ENCODE measurements around the gene THRB. TPM values are rescaled to one million over a fixed set of nuclear protein-coding genes. Genes with fewer than 3 reads are reported as not detected.

The THRB gene
- total and polyA plus RNA-seq, 2 donors (not counting 3 experiments of a cell fraction or from before 2014, with no cell fraction given) = 0.06 TPM; not detected in 1

GRCh38 chr3:24245056-24245455, 249.6 kb downstream of the THRB start:
- Histone ChIP-seq H3K9ac (replicated peaks; ENCODE audit: extremely low read depth, insufficient read depth, low read length) (no peak overlapping the region), H4K20me1 (replicated peaks; ENCODE audit: control insufficient read depth, extremely low read depth, insufficient read depth, low read length) (no peaks in the 10 kb centered on the region), H3K27me3 (ENCODE audit: control insufficient read depth in 2 of 2, insufficient read depth in 2 of 2, low read length in 2 of 2) (no peaks in the 10 kb centered on the region), H3K79me2 (ENCODE audit: control insufficient read depth, insufficient read depth, low read length) (no peaks in the 10 kb centered on the region), H3K9me1 (replicated peaks; ENCODE audit: control insufficient read depth, extremely low read depth, insufficient read depth, low read length) (no peaks in the 10 kb centered on the region), H3K27ac (ENCODE audit: insufficient read depth, low read depth, low read length) (no peak overlapping the region), H3K9me3 (replicated peaks; ENCODE audit: control insufficient read depth, insufficient read depth, low read length) (no peaks in the 10 kb centered on the region), H3K4me1 (ENCODE audit: control insufficient read depth, extremely low read depth, insufficient read depth, low read length) (peaks cover 17% of the 10 kb centered on the region), H3K4me3 (replicated peaks in 1 of 3; ENCODE audit: insufficient read depth in 1 of 3, low read depth in 1 of 3, low read length in 3 of 3) (no peak overlapping the region), H2AFZ (ENCODE audit: low read depth, low read length) (no peak overlapping the region), H3K4me2 (ENCODE audit: insufficient read depth, low read length) (no peak overlapping the region), H3K36me3 (ENCODE audit: control insufficient read depth in 2 of 2, extremely low read depth in 1 of 2, insufficient read depth in 2 of 2, low read length in 2 of 2) (no peaks in the 10 kb centered on the region)
- no TSS peak for BruUV-seq (replicated peaks)
- POLR2A ChIA-PET = no interaction called here
- DNase-seq (ENCODE audit: low read depth, low spot score) (no peak), FAIRE-seq (no peak)
- CTCF ChIA-PET = interaction anchor here (0.7 to 1.9 kb wide), 3 partner anchors 20 to 251 kb away, joined by 3 to 6 read pairs (median 4); no protein-coding TSS in a partner anchor
- no peak for TF ChIP-seq CTCF (IDR thresholded peaks at IDR 0.05; ENCODE audit: extremely low read depth in 1 of 2, insufficient read depth in 1 of 2, low read depth in 1 of 2, low read length in 2 of 2)
- no peak for TF ChIP-seq MYC (IDR thresholded peaks at IDR 0.05; ENCODE audit: low read depth, low read length)
- no peak for TF ChIP-seq EZH2 (IDR thresholded peaks at IDR 0.05; ENCODE audit: borderline replicate concordance, low read depth, low read length, severe bottlenecking)
- no peak for TF ChIP-seq POLR2AphosphoS5 (IDR thresholded peaks at IDR 0.05; ENCODE audit: insufficient read depth, low read depth, low read length)
- no peak for TF ChIP-seq JUN (IDR thresholded peaks at IDR 0.05; ENCODE audit: borderline replicate concordance, insufficient read depth, insufficient read length, low read depth)
- TF ChIP-seq FOS (IDR thresholded peaks at IDR 0.05; ENCODE audit: borderline replicate concordance, insufficient read depth, low read length) = no peak
- TF ChIP-seq GATA2 (IDR thresholded peaks at IDR 0.05; ENCODE audit: insufficient read depth, insufficient read length, low read depth, low read length) = no peak
- TF ChIP-seq MAX (IDR thresholded peaks at IDR 0.05; ENCODE audit: insufficient read depth, insufficient read length) = no peak
- intact Hi-C loops (cut with micrococcal nuclease) = no loop called here
- dilution Hi-C loops (cut with MboI; ENCODE audit: extremely low pct_ligation_motif_present, low sequenced_read_pairs) = no loop called here

All from endothelial cell of umbilical vein (primary cell).